Ectodermal cell (in vitro differentiated cells): ENCODE data around the gene NADK.
A peak's percentile ranks its signal among the peaks of the same experiment; 100 is the strongest.
"Not testable (repeated sequence)": the region's sequence is repeated elsewhere in the genome, so short reads cannot be mapped to it uniquely, and the experiment has no call there.

Experiments
- H3K27ac ChIP-seq: 2 replicates; pipeline ENCODE4 v1.7.0; 2013; ENCODE audit warnings: mild to moderate bottlenecking, low read depth, low read length; ENCODE audit not compliant: insufficient read depth, poor library complexity, severe bottlenecking
- H3K27me3 ChIP-seq: 2 replicates; pipeline ENCODE4 v1.7.0; 2013; ENCODE audit warnings: mild to moderate bottlenecking, low read length; ENCODE audit not compliant: insufficient read depth, control insufficient read depth, poor library complexity, severe bottlenecking
- H3K36me3 ChIP-seq: one replicate; pipeline ENCODE4 v1.7.0; 2013; ENCODE audit warnings: low read length; ENCODE audit not compliant: control insufficient read depth, insufficient read depth
- H3K4me1 ChIP-seq: one replicate; pipeline ENCODE4 v1.7.0; 2013; ENCODE audit warnings: low read length; ENCODE audit not compliant: control insufficient read depth, insufficient read depth
- H3K4me3 ChIP-seq: 2 replicates; pipeline ENCODE4 v1.7.0; 2013; ENCODE audit warnings: low read depth, low read length, control low read depth; ENCODE audit not compliant: insufficient read depth
- H3K9me3 ChIP-seq: 2 replicates; pipeline ENCODE4 v1.7.0; 2013; ENCODE audit warnings: mild to moderate bottlenecking, low read length, moderate library complexity; ENCODE audit not compliant: control insufficient read depth
- WGBS, 2 experiments: methylation state at CpG; one replicate each; pipeline ENCODE4 v1.1.7; 2013; ENCODE audit warnings: missing lambda C conversion rate in 2 of 2; 5-methylcytosine and 5-hydroxymethylcytosine counted together

NADK gene

GRCh38 chr1:1746566-1746909, 31.7 kb downstream of the NADK start:
- not testable (repeated sequence) for H3K27me3 ChIP-seq, H3K27ac ChIP-seq, H3K4me1 ChIP-seq, H3K4me3 ChIP-seq, H3K36me3 ChIP-seq, H3K9me3 ChIP-seq
- no CpG with 5 or more reads among the region's 35 CpGs for WGBS, 2 experiments

GRCh38 chr1:1745651-1746565, 32.4 kb downstream of the NADK start:
- H3K27me3 ChIP-seq, H3K4me1 ChIP-seq, H3K9me3 ChIP-seq, H3K36me3 ChIP-seq: not testable (repeated sequence)
- H3K4me3 ChIP-seq = peak overlapping the region; percentile 22
- H3K27ac ChIP-seq = peak overlapping the region; percentile 95
- 0% methylated on average over 8 to 21 of the region's 101 CpGs for WGBS, 2 experiments

GRCh38 chr1:1742529-1742928, 35.7 kb downstream of the NADK start:
- not testable (repeated sequence) for H3K4me1 ChIP-seq, H3K9me3 ChIP-seq, H3K27me3 ChIP-seq, H3K36me3 ChIP-seq, H3K4me3 ChIP-seq, H3K27ac ChIP-seq
- 91 to 94% methylated on average over 11 of the region's 11 CpGs for WGBS, 2 experiments

GRCh38 chr1:1741013-1741412, 37.3 kb downstream of the NADK start:
- H3K36me3 ChIP-seq, H3K9me3 ChIP-seq, H3K27ac ChIP-seq, H3K27me3 ChIP-seq, H3K4me1 ChIP-seq, H3K4me3 ChIP-seq: not testable (repeated sequence)
- WGBS, 2 experiments = 86 to 94% methylated on average over 12 of the region's 12 CpGs

GRCh38 chr1:1738799-1739337, 39.4 kb downstream of the NADK start:
- WGBS, 2 experiments = 90 to 97% methylated on average over 4 to 8 of the region's 22 CpGs
- H3K4me3 ChIP-seq, H3K27ac ChIP-seq, H3K9me3 ChIP-seq, H3K4me1 ChIP-seq, H3K27me3 ChIP-seq: not testable (repeated sequence)
- H3K36me3 ChIP-seq = peaks cover 11% of the 10 kb centered on the region

- not testable (repeated sequence) for H3K27me3 ChIP-seq, H3K9me3 ChIP-seq, H3K4me1 ChIP-seq, H3K27ac ChIP-seq, H3K4me3 ChIP-seq
- H3K36me3 ChIP-seq = peaks cover 14% of the 10 kb centered on the region
- WGBS, 2 experiments = 97% methylated on average over 24 to 28 of the region's 44 CpGs
Measured at GRCh38 chr1:1737675-1738590, 40.3 kb downstream of the NADK start.

- H3K27me3 ChIP-seq = no peaks in the 10 kb centered on the region
- H3K4me3 ChIP-seq = no peak overlapping the region
- no peak overlapping the region for H3K27ac ChIP-seq
- H3K4me1 ChIP-seq = no peaks in the 10 kb centered on the region
- WGBS, 2 experiments = 93 to 96% methylated on average over 17 of the region's 17 CpGs
- H3K9me3 ChIP-seq = no peaks in the 10 kb centered on the region
- peaks cover 22% of the 10 kb centered on the region for H3K36me3 ChIP-seq
Measured at GRCh38 chr1:1732381-1732780, 45.9 kb downstream of the NADK start.

GRCh38 chr1:1730870-1731269, 47.4 kb downstream of the NADK start:
- H3K4me1 ChIP-seq = no peaks in the 10 kb centered on the region
- H3K9me3 ChIP-seq = no peaks in the 10 kb centered on the region
- no peaks in the 10 kb centered on the region for H3K27me3 ChIP-seq
- no peak overlapping the region for H3K27ac ChIP-seq
- 91 to 95% methylated on average over 17 of the region's 17 CpGs for WGBS, 2 experiments
- H3K36me3 ChIP-seq = peaks cover 22% of the 10 kb centered on the region
- no peak overlapping the region for H3K4me3 ChIP-seq

- H3K4me1 ChIP-seq, H3K27ac ChIP-seq, H3K4me3 ChIP-seq, H3K9me3 ChIP-seq, H3K27me3 ChIP-seq: not testable (repeated sequence)
- peaks cover 20% of the 10 kb centered on the region for H3K36me3 ChIP-seq
- 94 to 99% methylated on average over 3 to 7 of the region's 13 CpGs for WGBS, 2 experiments
Measured at GRCh38 chr1:1730230-1730629, 48.0 kb downstream of the NADK start.

GRCh38 chr1:1729116-1729816, 49.0 kb downstream of the NADK start:
- peaks cover 16% of the 10 kb centered on the region for H3K36me3 ChIP-seq
- H3K4me3 ChIP-seq, H3K4me1 ChIP-seq, H3K9me3 ChIP-seq, H3K27me3 ChIP-seq, H3K27ac ChIP-seq: not testable (repeated sequence)
- 92 to 93% methylated on average over 13 to 14 of the region's 18 CpGs for WGBS, 2 experiments
